NB4 (cell line): ENCODE measurements around the gene JAM3.

Source experiments
- DNase-seq: peaks from one replicate; pipeline ENCODE4 v3.0.0; 2010; ENCODE audit warnings: low read depth
- H3K4me3 ChIP-seq: one replicate; pipeline ENCODE4 v1.5.1; 2011; ENCODE audit warnings: mild to moderate bottlenecking, low read depth, low read length, moderate library complexity
- CTCF ChIP-seq: IDR thresholded peaks from one replicate; pipeline ENCODE4 v1.5.1; 2012; ENCODE audit warnings: low read depth, low read length
- MAX ChIP-seq: IDR thresholded peaks from 2 replicates; pipeline ENCODE4 v1.6.1; 2011; ENCODE audit warnings: low read depth, low read length
- MYC ChIP-seq: IDR thresholded peaks from 2 replicates; pipeline ENCODE4 v1.6.1; 2011; ENCODE audit warnings: low read depth, low read length
- POLR2A ChIP-seq: IDR thresholded peaks from 2 replicates; pipeline ENCODE4 v1.6.1; 2011; ENCODE audit warnings: mild to moderate bottlenecking; ENCODE audit not compliant: insufficient read length; ENCODE audit errors: extremely low read depth

The JAM3 gene

GRCh38 chr11:134070342-134070845 is 1.5 kb downstream of the JAM3 start:
- no peak overlapping the region for H3K4me3 ChIP-seq
- TF ChIP-seq MAX (no peak), CTCF (no peak), POLR2A (no peak), MYC (no peak)
- no peak for DNase-seq

GRCh38 chr11:134071306-134071705 is 2.4 kb downstream of the JAM3 start:
- TF ChIP-seq MAX (no peak), POLR2A (no peak), CTCF (no peak), MYC (no peak)
- no peak for DNase-seq
- H3K4me3 ChIP-seq, result no peak overlapping the region

- no peak for DNase-seq
- no peak overlapping the region for H3K4me3 ChIP-seq
- TF ChIP-seq MYC (no peak), MAX (no peak), POLR2A (no peak), CTCF (no peak)
Measured at GRCh38 chr11:134071766-134072402, 3.0 kb downstream of the JAM3 start.

GRCh38 chr11:134072844-134073243 is 4.0 kb downstream of the JAM3 start:
- H3K4me3 ChIP-seq, result no peak overlapping the region
- TF ChIP-seq MYC (no peak), CTCF (no peak), POLR2A (no peak), MAX (no peak)
- no peak for DNase-seq

GRCh38 chr11:134074346-134074745 is 5.5 kb downstream of the JAM3 start:
- TF ChIP-seq POLR2A (no peak), MYC (no peak), MAX (no peak), CTCF (no peak)
- DNase-seq, result no peak
- H3K4me3 ChIP-seq, result no peak overlapping the region
